ENCODE results near the gene TTYH1.

- no peak for TF ChIP-seq TCF4 (CRISPR knock-in tag; IDR thresholded peaks at IDR 0.05; ENCODE audit: borderline replicate concordance)
- TF ChIP-seq PATZ1 (CRISPR knock-in tag; IDR thresholded peaks at IDR 0.05; ENCODE audit: borderline replicate concordance), result no peak
- TF ChIP-seq ZFP30 (CRISPR knock-in tag; IDR thresholded peaks at IDR 0.05), result no peak
- no peak for TF ChIP-seq ISL1 (CRISPR knock-in tag; IDR thresholded peaks at IDR 0.05)
- no peak for TF ChIP-seq ZNF8 (CRISPR knock-in tag; IDR thresholded peaks at IDR 0.05)
- TF ChIP-seq TSHZ2 (CRISPR knock-in tag; IDR thresholded peaks at IDR 0.05), result no peak
- no peak for TF ChIP-seq ZFP3 (CRISPR knock-in tag; IDR thresholded peaks at IDR 0.05)
- TF ChIP-seq ARNTL (CRISPR knock-in tag; IDR thresholded peaks at IDR 0.05; ENCODE audit: borderline replicate concordance, low read depth), result no peak
- no peak for TF ChIP-seq CSDC2 (CRISPR knock-in tag; IDR thresholded peaks at IDR 0.05)
- TF ChIP-seq ZC3H10 (CRISPR knock-in tag; IDR thresholded peaks at IDR 0.05), result no peak
- TF ChIP-seq GLIS3 (CRISPR knock-in tag; IDR thresholded peaks at IDR 0.05), result no peak
- no peak for TF ChIP-seq BACH2 (CRISPR knock-in tag; IDR thresholded peaks at IDR 0.05; ENCODE audit: borderline replicate concordance)
Measured at GRCh38 chr19:54424201-54424600, 8.9 kb downstream of the TTYH1 start.
